Measurements from ENCODE around the gene NRIP1.

- TF ChIP-seq CTCF (IDR thresholded peaks at IDR 0.05) (no peak), POLR2A (IDR thresholded peaks at IDR 0.05) (no peak)
Measured at GRCh38 chr21:15028186-15028585, 36.6 kb downstream of the NRIP1 start.

Data from suprapubic skin (tissue), 3 donors.